Activated CD4-positive, alpha-beta T cell treated with anti-CD3 and anti-CD28 coated beads, Interleukin-10, Interleukin-2, amounts not matched to agents 100 ng/mL and 50 ng/mL, durations not matched to agents 16 hours and 8 hours (primary cell): ENCODE data around the gene OSBPL6.

Experiments used
- DNase-seq: peaks from one replicate; pipeline ENCODE4 v3.0.0-alpha.2; 2020

OSBPL6 gene

DNA sequence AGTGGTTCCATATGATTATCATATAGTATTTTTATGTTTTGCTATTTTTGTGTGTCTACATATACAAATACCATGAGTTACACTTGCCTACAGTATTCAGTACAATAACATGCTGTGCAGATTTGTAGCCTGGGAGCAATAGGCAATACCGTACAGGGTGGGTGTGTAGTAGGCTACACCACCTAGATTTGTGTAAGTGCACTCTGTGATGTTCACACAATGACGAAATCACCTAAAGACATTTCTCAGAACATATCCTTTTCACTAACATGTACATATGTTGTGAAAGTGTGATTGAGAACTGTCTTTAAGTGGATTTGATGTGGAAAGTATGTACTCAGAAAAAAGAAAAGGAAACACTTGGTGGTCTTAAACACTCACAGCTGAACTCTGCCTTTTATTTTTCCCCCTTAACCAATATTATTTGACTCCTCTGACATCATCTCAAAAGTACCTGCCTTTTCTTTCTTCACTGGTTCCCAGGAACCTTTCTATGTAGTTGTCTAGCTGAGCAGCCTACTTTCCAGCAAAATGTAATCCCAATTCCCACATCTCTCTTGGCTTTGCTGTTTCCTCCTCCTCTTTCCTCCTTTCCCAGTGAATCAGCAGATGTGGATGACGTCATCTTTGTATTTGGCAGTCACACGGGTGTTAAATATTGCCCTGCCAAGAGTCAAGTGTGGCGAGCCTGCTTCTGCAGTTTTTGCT lies 47.7 kb downstream of the OSBPL6 start:
- no peak for DNase-seq

GRCh38 chr2:178242552-178242883 lies 48.2 kb downstream of the OSBPL6 start:
- no peak for DNase-seq

- DNase-seq = no peak
These were observed 49.6 kb downstream of the OSBPL6 start for GRCh38 chr2:178243961-178244360.

DNA sequence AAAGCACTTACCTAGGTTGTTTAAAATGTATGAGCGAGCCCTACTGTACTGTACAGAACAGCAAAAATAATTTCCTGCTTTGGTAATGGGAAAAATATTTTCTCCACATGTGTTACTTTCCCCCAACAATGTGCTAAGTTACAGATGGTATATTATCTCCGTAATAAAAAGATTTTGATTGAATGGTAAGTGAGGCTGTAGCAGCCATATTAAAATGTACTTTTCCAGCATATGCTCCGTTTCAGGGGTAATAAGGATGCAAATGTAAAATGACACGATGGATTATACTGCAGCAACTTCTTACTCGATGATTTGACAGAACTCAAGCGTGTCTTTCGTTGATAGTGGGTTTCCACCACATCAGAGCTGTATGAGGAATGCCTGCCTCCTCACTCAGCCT lies 50.5 kb downstream of the OSBPL6 start:
- DNase-seq = no peak

GRCh38 chr2:178246696-178247095 lies 52.4 kb downstream of the OSBPL6 start:
- no peak for DNase-seq

DNA sequence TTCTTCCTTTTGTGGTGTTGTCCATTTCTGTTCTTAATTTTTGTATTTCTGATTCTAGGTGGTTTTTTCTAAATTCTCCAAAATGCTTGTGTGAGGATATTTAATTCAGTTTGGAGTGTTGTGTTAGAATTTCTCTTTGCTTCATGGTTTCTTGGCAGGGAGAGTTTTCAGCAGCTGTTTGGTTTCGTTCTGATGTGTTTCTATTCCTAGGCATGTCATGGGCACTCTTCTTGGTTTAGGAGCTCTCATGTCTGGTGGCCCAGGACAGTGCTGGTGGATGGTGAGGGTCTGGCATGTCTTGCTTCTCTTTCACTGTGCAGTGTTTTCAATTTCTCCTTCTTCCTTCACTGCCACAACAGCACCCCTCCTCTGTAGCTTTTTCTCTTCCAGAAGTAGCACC lies 52.9 kb downstream of the OSBPL6 start:
- DNase-seq = no peak

- DNase-seq = no peak
These were observed 56.1 kb downstream of the OSBPL6 start for GRCh38 chr2:178250429-178250828.

- DNase-seq = no peak
These were observed 57.0 kb downstream of the OSBPL6 start for GRCh38 chr2:178251151-178251955.

GRCh38 chr2:178256382-178257042 lies 62.2 kb downstream of the OSBPL6 start:
- no peak for DNase-seq

DNA sequence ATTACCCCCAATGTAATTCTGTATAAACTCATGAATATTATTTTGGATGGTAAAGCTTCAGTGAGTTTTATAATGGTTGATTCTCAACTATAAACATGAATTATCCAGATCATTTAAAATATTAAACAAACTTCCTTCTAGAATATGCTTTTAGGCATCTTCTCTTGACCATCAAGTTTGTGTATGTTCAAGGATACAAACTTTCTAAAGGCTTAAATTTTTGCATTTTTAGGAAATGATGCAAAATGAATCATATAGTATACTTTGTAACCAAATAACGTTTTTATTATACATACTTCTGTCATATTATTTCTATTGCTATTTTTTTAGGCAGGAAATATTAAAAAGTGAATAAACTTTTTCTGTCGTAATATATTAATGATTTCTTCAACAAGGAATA lies 62.8 kb downstream of the OSBPL6 start:
- DNase-seq = no peak

DNA sequence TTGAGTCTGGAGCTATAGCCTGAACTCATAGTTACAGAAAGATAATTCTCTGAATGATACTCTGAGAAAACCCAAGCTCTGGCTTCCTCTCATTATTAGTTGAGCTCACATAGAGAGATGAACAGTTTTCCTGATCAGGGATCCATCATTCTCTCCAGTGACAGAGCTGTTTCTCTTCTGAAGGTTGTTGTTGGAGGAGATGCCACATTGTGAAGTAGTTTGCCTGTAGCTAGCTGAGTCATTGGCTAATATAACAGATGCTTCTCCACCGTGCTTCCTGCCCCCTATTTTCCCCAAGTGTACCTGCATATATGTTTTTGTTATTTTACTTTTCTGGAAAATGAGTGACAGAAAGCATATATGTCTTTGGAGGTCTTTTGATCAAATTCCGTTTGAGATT lies 64.6 kb downstream of the OSBPL6 start:
- DNase-seq = no peak

GRCh38 chr2:178263159-178263860 lies 69.0 kb downstream of the OSBPL6 start:
- no peak for DNase-seq

GRCh38 chr2:178264211-178264610 lies 69.9 kb downstream of the OSBPL6 start:
- DNase-seq = no peak

DNA sequence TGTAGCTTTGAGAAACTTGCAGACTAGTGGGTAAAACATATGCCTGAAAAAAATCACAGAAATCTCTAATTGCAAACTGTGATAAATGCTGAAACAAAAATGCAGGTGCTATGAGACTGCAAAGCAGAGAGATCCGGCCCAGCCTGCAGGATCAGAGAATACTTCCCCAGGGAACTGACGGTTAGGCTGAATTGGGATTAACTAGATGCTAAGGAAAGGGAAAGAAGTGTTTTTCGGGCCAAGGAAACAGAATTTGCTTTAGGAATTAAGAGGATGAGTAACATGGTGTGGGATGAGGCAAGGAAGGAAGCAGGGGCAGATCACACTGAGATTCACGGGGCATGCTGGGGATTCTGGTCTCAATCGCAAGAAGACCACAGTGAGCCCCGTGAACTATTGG lies 71.5 kb downstream of the OSBPL6 start:
- DNase-seq = no peak

DNA sequence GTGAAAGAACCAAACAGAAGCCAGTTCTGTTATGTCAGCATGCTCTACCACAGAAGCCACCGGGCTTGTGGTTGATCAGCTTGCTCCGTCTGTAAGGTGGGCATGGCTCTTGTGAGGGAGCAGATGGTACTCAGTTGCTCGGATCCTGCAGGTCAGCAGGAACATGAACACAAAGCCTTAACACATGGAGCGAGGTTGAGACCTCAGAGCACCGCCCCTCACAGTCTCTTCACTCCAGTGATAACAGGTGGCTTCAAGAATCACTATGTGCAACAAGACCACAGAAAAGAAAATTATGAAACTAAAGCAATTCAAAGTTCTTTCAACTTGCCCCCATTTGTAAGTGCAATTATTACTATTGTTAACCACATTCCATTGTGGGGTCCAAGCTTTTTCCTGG lies 72.1 kb downstream of the OSBPL6 start:
- no peak for DNase-seq

- DNase-seq = no peak
These were observed 73.3 kb downstream of the OSBPL6 start for GRCh38 chr2:178267660-178268059.

DNA sequence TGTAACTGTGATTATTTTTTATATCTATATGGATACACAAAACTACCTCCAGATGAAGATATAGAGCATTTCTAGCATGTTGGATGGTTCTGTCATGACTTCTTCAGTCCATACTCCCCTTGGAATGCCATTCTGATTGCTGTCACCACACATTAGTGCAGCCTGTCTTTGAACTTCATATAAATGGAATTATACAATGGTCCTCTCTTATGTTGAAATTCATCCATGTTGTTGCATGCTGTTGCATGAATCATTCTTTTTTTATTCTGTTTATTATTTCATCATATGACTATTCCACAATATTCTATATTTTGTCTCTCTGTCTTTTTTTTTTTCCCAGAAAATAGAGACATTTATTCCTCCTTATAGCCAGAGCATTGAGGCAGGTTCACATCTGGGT lies 74.1 kb downstream of the OSBPL6 start:
- no peak for DNase-seq

DNA sequence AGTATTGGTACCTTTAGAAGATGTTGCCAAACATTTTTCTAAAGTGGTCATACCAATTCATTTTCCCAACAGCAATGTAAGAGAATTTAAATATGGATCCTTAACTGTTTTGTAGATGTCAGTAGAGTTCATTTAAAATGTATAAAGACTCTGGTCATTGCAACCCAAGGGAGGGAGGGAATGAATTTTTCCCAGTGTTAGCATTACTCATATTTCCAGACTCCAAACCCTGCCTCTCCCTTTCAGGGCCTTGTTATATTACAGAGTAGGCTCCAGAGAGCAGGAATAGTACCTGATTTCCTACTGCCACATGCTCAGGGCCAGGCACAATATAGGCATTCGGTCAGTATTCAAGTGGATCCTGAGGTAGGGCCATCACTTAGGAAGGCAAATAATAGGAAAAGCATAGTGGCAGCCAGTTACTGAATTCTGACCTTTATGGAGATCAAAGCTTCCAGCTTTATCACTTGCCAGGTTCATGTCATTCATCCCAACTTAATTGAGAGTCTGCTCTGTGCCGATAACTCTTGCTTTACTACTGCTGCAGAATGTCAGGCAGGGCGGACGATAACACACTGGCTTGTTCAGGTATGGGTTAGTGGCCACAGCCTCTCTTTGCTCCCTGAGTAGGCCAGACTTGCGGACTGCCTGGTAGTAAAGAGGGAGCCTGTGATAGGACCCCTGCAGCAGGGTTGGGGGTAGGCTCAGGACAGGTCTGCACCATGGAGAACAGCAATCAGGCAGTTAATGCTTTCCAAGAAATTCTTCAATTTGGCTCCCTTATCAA lies 75.3 kb downstream of the OSBPL6 start:
- no peak for DNase-seq

- no peak for DNase-seq
These were observed 76.0 kb downstream of the OSBPL6 start for GRCh38 chr2:178270338-178270737.

- no peak for DNase-seq
These were observed 76.8 kb downstream of the OSBPL6 start for GRCh38 chr2:178271094-178271493.

GRCh38 chr2:178271629-178272333 lies 77.5 kb downstream of the OSBPL6 start:
- no peak for DNase-seq

GRCh38 chr2:178273787-178274360 lies 79.6 kb downstream of the OSBPL6 start:
- DNase-seq = no peak
